Measurements from ENCODE around the gene MERTK. TPM values are rescaled to one million over a fixed set of nuclear protein-coding genes. Genes with fewer than 3 reads are reported as not detected.

MERTK gene
- total RNA-seq, 1 donor: under 0.01 TPM

GRCh38 chr2:111936881-111937280 is 38.5 kb downstream of the MERTK start:
- H3K4me3 ChIP-seq (ENCODE audit: low read depth, low read length): no peak overlapping the region
- TF ChIP-seq, protein P1, sequence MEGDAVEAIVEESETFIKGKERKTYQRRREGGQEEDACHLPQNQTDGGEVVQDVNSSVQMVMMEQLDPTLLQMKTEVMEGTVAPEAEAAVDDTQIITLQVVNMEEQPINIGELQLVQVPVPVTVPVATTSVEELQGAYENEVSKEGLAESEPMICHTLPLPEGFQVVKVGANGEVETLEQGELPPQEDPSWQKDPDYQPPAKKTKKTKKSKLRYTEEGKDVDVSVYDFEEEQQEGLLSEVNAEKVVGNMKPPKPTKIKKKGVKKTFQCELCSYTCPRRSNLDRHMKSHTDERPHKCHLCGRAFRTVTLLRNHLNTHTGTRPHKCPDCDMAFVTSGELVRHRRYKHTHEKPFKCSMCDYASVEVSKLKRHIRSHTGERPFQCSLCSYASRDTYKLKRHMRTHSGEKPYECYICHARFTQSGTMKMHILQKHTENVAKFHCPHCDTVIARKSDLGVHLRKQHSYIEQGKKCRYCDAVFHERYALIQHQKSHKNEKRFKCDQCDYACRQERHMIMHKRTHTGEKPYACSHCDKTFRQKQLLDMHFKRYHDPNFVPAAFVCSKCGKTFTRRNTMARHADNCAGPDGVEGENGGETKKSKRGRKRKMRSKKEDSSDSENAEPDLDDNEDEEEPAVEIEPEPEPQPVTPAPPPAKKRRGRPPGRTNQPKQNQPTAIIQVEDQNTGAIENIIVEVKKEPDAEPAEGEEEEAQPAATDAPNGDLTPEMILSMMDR (IDR thresholded peaks at IDR 0.05; ENCODE audit: insufficient read depth, low read depth, low read length): no peak
- peak; percentile 19 for DNase-seq (ENCODE audit: low read depth)

DNA sequence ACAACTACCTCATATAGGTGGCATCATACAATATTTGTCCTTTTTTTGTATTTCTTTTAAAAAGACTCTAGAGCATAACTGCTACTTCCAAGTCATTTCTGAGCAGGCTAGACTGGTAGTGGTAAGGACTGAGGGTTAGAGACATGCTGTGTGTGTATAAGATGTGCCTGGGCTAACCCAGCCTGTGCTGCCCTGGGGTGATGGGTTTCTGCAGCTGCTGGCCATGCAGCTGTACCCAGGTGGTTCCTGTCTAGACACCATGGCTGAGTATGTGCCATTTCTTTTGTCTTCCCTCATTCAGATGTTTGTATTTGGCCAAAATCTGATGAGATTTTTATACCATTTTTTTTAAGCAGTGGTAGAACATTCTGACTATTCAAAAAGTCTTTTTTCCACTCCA is 40.0 kb downstream of the MERTK start:
- no peak for DNase-seq (ENCODE audit: low read depth)
- H3K4me3 ChIP-seq (ENCODE audit: low read depth, low read length): no peak overlapping the region
- TF ChIP-seq, protein P1 (IDR thresholded peaks at IDR 0.05; ENCODE audit: insufficient read depth, low read depth, low read length): no peak

- DNase-seq (ENCODE audit: low read depth): no peak
- TF ChIP-seq, protein P1 (IDR thresholded peaks at IDR 0.05; ENCODE audit: insufficient read depth, low read depth, low read length): no peak
These were observed 42.2 kb downstream of the MERTK start for GRCh38 chr2:111940333-111941196.

GRCh38 chr2:111941531-111941930 is 43.1 kb downstream of the MERTK start:
- DNase-seq (ENCODE audit: low read depth): no peak
- H3K4me3 ChIP-seq (ENCODE audit: low read depth, low read length): no peak overlapping the region
- TF ChIP-seq, protein P1 (IDR thresholded peaks at IDR 0.05; ENCODE audit: insufficient read depth, low read depth, low read length): no peak

More at GRCh38 chr2:111940333-111941196, 42.2 kb downstream of the MERTK start:
- H3K4me3 ChIP-seq (ENCODE audit: low read depth, low read length): no peak overlapping the region

GRCh38 chr2:111944531-111945210 is 46.3 kb downstream of the MERTK start:
- DNase-seq (ENCODE audit: low read depth): no peak
- H3K4me3 ChIP-seq (ENCODE audit: low read depth, low read length): no peak overlapping the region
- TF ChIP-seq, protein P1 (IDR thresholded peaks at IDR 0.05; ENCODE audit: insufficient read depth, low read depth, low read length): no peak

DNA sequence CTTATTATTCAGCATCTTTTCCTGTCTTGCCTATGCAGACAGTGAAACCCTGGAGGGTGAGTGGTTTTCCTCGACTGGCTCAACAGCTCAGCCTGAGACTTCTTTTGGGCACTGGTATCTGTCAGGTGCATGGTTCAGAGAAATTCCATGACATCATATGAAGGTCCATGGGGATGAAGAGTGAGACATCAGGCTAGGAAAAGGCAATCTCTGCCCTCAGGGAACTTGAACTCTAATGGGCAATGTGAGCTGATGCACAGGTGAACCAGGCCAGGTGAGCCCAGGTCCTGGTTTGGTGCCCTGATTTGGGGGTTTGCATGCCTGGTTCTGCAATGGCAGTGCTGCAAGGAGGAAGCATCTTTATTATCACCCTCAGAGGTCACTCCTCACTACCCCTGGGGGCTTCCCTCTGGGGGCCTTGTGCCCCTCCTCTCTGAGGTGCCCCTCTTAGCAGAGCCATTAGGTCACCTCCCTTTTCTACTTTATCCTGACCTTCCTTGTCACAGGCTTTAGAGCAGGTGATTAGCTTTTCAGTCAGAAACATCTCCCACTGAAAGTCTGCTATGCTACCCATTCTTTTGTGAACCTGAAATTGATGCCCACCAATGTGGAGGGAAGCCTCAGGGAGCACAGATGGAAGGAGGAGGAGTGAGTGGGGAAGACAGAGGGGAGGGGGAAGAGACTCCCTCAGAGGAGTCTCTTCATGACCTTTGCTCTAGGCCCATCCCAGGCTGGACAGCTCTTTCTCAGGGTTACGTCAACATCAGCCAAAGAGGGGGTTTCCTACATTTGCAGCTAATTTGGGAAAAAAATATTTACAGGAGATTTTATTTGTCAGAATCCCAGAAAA is 47.3 kb downstream of the MERTK start:
- TF ChIP-seq, protein P1 (IDR thresholded peaks at IDR 0.05; ENCODE audit: insufficient read depth, low read depth, low read length): no peak

More for the DNA sequence above, 47.3 kb downstream of the MERTK start:
- DNase-seq (ENCODE audit: low read depth): no peak
- no peak overlapping the region for H3K4me3 ChIP-seq (ENCODE audit: low read depth, low read length)

Measured in fibroblast of villous mesenchyme (primary cell).